ENCODE results near the gene CDH4. TPM values are rescaled to one million over a fixed set of nuclear protein-coding genes. Genes with fewer than 3 reads are reported as not detected.

Gene CDH4
- total and polyA plus RNA-seq, 2 of the 13 experiments (the other 11 are each of a cell fraction or from before 2014, with no cell fraction given): not detected

- TF ChIP-seq TFAP4 (IDR thresholded peaks at IDR 0.05; ENCODE audit: borderline replicate concordance, low read depth): no peak
- TF ChIP-seq HNRNPK (IDR thresholded peaks at IDR 0.05; ENCODE audit: low read depth, low read length, poor library complexity, severe bottlenecking): no peak
- no peak for TF ChIP-seq ZNF770 (CRISPR knock-in tag; IDR thresholded peaks at IDR 0.05)
- TF ChIP-seq, protein P1, sequence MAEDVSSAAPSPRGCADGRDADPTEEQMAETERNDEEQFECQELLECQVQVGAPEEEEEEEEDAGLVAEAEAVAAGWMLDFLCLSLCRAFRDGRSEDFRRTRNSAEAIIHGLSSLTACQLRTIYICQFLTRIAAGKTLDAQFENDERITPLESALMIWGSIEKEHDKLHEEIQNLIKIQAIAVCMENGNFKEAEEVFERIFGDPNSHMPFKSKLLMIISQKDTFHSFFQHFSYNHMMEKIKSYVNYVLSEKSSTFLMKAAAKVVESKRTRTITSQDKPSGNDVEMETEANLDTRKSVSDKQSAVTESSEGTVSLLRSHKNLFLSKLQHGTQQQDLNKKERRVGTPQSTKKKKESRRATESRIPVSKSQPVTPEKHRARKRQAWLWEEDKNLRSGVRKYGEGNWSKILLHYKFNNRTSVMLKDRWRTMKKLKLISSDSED (CRISPR knock-in tag; IDR thresholded peaks at IDR 0.05): no peak
- TF ChIP-seq DBP (CRISPR knock-in tag; IDR thresholded peaks at IDR 0.05; ENCODE audit: not compliant biosample characterization): no peak
- no peak for TF ChIP-seq TBX2 (CRISPR knock-in tag; IDR thresholded peaks at IDR 0.05; ENCODE audit: borderline replicate concordance)
- no peak for TF ChIP-seq ZNF318 (CRISPR knock-in tag; IDR thresholded peaks at IDR 0.05)
- no peak for TF ChIP-seq POLR2AphosphoS2 (IDR thresholded peaks at IDR 0.05; ENCODE audit: low read depth, low read length)
- TF ChIP-seq SALL1 (CRISPR knock-in tag; IDR thresholded peaks at IDR 0.05): no peak
- no peak for TF ChIP-seq NFE2L1 (CRISPR knock-in tag; IDR thresholded peaks at IDR 0.05; ENCODE audit: borderline replicate concordance)
- TF ChIP-seq MED1 (CRISPR knock-in tag; IDR thresholded peaks at IDR 0.05): no peak
- TF ChIP-seq ZSCAN30 (CRISPR knock-in tag; IDR thresholded peaks at IDR 0.05): no peak
Measured at GRCh38 chr20:61839223-61839911, 587.3 kb downstream of the CDH4 start (continued).

Measured in HepG2 (cell line).